Activated naive CD4-positive, alpha-beta T cell treated with anti-CD3 and anti-CD28 coated beads for 36 hours (primary cell): Measurements from ENCODE around the gene PBX4. TPM values are rescaled to one million over a fixed set of nuclear protein-coding genes. Genes with fewer than 3 reads are reported as not detected.

Source experiments
- CTCF ChIA-PET: fragments of 350-600 bp; sonication (Branson Sonifier 250); formaldehyde crosslinking; loops from one replicate; lab custom pipeline; 2021; ENCODE audit warnings: antibody characterized with exemption; lab: Charles Lee
- DNase-seq: peaks from one replicate; pipeline ENCODE4 v3.0.0-alpha.2; 2020
- H3K27ac Mint-ChIP-seq: one replicate; pipeline ENCODE4 v1.8.0; 2021; ENCODE audit warnings: mild to moderate bottlenecking, mixed read lengths
- H3K27me3 Mint-ChIP-seq: one replicate; pipeline ENCODE4 v1.8.0; 2021; ENCODE audit warnings: low read depth, mixed read lengths
- H3K36me3 Mint-ChIP-seq: one replicate; pipeline ENCODE4 v1.8.0; 2021; ENCODE audit warnings: low read depth, mixed read lengths
- H3K4me1 Mint-ChIP-seq: one replicate; pipeline ENCODE4 v1.8.0; 2021; ENCODE audit warnings: low read depth, mixed read lengths
- H3K4me3 Mint-ChIP-seq: one replicate; pipeline ENCODE4 v1.8.0; 2021; ENCODE audit warnings: mild to moderate bottlenecking, moderate library complexity, mixed read lengths
- H3K9me3 Mint-ChIP-seq: one replicate; pipeline ENCODE4 v1.8.0; 2021; ENCODE audit warnings: mixed read lengths
- intact Hi-C: fragments of 100-400 bp; cut with micrococcal nuclease; formaldehyde crosslinking; loops from one replicate; pipeline ENCODE4 v1.15.1; 2023
- total RNA-seq, 2 experiments: library from RNA; stranded (reverse); gene quantifications; one replicate each; pipeline ENCODE4 v1.2.3, GENCODE V29; 2021

Gene PBX4
- total RNA-seq, 2 experiments from 2014 or later: 13.5 to 17.5 TPM

- intact Hi-C loops: no loop called here
- no peaks in the 10 kb centered on the region for H3K9me3 Mint-ChIP-seq
- H3K4me1 Mint-ChIP-seq: peaks cover 23% of the 10 kb centered on the region
- H3K27ac Mint-ChIP-seq: no peak overlapping the region
- H3K36me3 Mint-ChIP-seq: peaks cover 9% of the 10 kb centered on the region
- DNase-seq: no peak
- CTCF ChIA-PET: interaction anchor here (2.1 kb wide), 1 partner anchor 86 kb away, joined by 7 read pairs; the partner anchor contains the start of gene GMIP
- no peak overlapping the region for H3K4me3 Mint-ChIP-seq
- H3K27me3 Mint-ChIP-seq: no peaks in the 10 kb centered on the region
Measured at GRCh38 chr19:19558055-19558454, 60.4 kb downstream of the PBX4 start.

GRCh38 chr19:19554074-19555023, 64.1 kb downstream of the PBX4 start:
- intact Hi-C loops: loop anchor here (2.0 kb wide), 1 partner anchor 22 kb away; no protein-coding TSS in a partner anchor
- no peak overlapping the region for H3K27ac Mint-ChIP-seq
- H3K4me3 Mint-ChIP-seq: no peak overlapping the region
- DNase-seq: peak; percentile 75
- H3K27me3 Mint-ChIP-seq: no peaks in the 10 kb centered on the region
- H3K4me1 Mint-ChIP-seq: peaks cover 10% of the 10 kb centered on the region
- H3K36me3 Mint-ChIP-seq: peaks cover 4% of the 10 kb centered on the region
- no peaks in the 10 kb centered on the region for H3K9me3 Mint-ChIP-seq
- CTCF ChIA-PET: interaction anchor here (0.6 to 4.4 kb wide), 26 partner anchors 8 to 410 kb away, joined by 3 to 35 read pairs (median 3); partner anchors contain the start of gene CILP2

- CTCF ChIA-PET: interaction anchor here (0.9 to 4.4 kb wide), 19 partner anchors 8 to 410 kb away, joined by 3 to 35 read pairs (median 4); partner anchors contain the start of genes CILP2 and GMIP
- H3K4me1 Mint-ChIP-seq: peaks cover 5% of the 10 kb centered on the region
- no peak overlapping the region for H3K27ac Mint-ChIP-seq
- DNase-seq: no peak
- no peaks in the 10 kb centered on the region for H3K9me3 Mint-ChIP-seq
- no peaks in the 10 kb centered on the region for H3K36me3 Mint-ChIP-seq
- intact Hi-C loops: loop anchor here (2.0 kb wide), 1 partner anchor 21 kb away; no protein-coding TSS in a partner anchor
- no peak overlapping the region for H3K4me3 Mint-ChIP-seq
- H3K27me3 Mint-ChIP-seq: no peaks in the 10 kb centered on the region
Measured at GRCh38 chr19:19553670-19554069, 64.8 kb downstream of the PBX4 start.

DNA sequence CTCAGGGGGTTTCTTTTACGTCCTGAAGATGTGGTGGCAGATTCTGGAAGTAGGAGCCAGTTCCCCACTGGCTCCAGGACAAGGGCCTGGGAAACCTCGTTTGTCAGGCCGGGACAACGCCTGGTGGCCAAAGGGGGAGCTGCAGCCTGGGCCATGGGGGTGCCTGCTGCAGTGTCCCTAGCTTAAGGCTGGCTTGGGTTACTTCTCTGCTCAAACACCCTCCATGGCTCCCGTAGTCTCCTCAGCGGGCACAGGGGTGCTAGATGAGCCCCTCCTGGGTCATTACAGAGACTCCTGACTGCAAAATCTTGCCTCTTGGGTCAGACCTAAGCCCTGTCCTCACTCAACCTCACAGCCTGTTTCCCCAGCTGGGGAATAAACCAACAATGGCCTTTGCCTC, 65.7 kb downstream of the PBX4 start:
- Mint-ChIP-seq H3K4me1 (peaks cover 2% of the 10 kb centered on the region), H3K27ac (no peak overlapping the region), H3K36me3 (no peaks in the 10 kb centered on the region), H3K27me3 (no peaks in the 10 kb centered on the region), H3K4me3 (no peak overlapping the region), H3K9me3 (no peaks in the 10 kb centered on the region)
- CTCF ChIA-PET: interaction anchor here (0.6 to 4.4 kb wide), 9 partner anchors 15 to 91 kb away, joined by 3 to 19 read pairs (median 6); partner anchors contain the start of genes CILP2, GMIP and NDUFA13
- intact Hi-C loops: no loop called here
- DNase-seq: peak; percentile 33

DNA sequence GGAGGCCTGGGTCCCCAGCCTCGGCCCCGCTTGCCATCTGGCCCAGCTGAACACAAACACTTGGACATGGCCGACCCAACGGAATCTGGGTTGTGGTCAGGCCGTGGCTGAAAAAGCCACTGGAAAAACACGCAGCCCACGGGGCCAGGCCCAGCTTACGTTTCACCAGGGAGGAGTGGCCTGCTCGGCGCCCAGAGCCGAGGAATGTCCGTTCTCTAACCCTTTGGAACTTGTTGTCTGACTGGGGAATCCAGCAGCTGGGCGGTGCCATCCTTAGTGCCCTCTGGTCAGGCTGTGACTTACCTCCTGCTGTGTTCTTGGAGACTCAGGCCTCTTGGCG, 66.7 kb downstream of the PBX4 start:
- no peaks in the 10 kb centered on the region for H3K9me3 Mint-ChIP-seq
- CTCF ChIA-PET: interaction anchor here (0.7 to 4.4 kb wide), 8 partner anchors 9 to 470 kb away, joined by 3 to 19 read pairs (median 5); partner anchors contain the start of genes CILP2 and NDUFA13
- H3K4me3 Mint-ChIP-seq: no peak overlapping the region
- intact Hi-C loops: no loop called here
- H3K4me1 Mint-ChIP-seq: peaks cover 2% of the 10 kb centered on the region
- no peaks in the 10 kb centered on the region for H3K36me3 Mint-ChIP-seq
- H3K27me3 Mint-ChIP-seq: no peaks in the 10 kb centered on the region
- DNase-seq: no peak
- no peak overlapping the region for H3K27ac Mint-ChIP-seq

DNA sequence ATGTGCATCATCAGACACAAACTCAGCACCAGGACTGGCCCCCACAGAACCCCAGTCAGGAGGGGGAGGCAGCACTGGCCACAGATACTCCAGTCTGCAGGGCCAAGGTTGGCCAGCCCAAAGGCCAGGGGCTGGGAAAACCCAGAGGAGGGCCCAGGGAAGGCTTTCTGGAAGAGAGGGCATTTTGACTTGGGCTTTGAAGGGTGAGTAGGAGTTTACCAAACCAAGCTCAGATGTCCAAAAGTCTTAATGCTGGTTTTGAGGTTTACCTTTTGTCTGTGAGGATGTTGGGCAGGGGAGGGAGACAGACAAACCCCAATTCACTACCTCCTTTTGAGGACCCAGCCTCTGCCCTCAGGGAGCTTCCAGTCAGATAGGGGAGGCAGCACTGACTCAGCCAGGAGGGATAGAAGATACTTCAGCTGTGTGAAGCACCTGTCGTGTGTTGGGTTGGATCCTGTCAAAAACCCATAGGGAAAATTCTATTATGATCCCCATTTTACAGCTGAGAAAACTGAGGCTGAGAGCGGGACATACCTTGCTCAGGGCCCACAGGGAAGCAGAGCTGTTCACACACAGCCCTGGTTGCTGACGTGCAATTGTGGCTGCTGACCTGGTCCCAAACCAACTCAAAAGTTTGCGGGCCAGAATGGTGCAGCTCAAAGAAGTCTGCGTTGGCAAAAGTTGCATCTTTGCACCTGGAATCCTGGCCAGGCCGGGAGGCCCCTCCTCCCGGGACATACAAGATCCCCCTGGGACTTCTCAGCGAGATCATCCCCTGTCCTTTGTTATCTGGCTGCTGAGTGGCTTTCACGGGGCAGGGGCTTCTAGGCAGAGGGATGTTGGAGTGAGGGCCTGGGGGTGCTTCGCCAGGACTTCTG, 67.3 kb downstream of the PBX4 start:
- H3K27me3 Mint-ChIP-seq: no peaks in the 10 kb centered on the region
- peaks cover 2% of the 10 kb centered on the region for H3K4me1 Mint-ChIP-seq
- H3K36me3 Mint-ChIP-seq: no peaks in the 10 kb centered on the region
- H3K27ac Mint-ChIP-seq: no peak overlapping the region
- intact Hi-C loops: no loop called here
- CTCF ChIA-PET: interaction anchor here (0.7 to 2.7 kb wide), 8 partner anchors 9 to 470 kb away, joined by 3 to 17 read pairs (median 4); partner anchors contain the start of genes CILP2 and NDUFA13
- no peak for DNase-seq
- no peaks in the 10 kb centered on the region for H3K9me3 Mint-ChIP-seq
- no peak overlapping the region for H3K4me3 Mint-ChIP-seq

DNA sequence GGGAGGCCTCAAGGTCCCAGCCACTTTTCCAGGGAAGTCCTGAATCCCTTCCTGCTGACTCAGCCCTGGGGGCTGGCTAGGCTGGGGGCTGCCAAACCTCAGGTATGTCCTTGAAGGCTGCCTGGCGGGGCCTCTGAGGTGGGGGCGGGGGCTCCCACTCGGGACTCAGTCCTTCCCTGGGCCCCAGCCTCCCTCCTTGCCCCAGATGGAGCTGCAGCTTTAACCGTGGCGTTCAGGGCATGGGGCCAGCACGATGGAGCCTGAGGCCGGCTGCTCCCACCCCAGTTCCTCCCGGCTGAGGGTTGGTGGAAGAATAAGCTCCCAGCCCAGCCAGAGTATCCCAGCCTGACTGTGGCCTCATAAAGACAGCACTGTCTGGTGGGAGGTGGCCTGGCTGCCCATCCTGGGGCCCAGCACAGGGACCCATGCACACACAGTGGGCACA, 68.0 kb downstream of the PBX4 start:
- Mint-ChIP-seq H3K36me3 (no peaks in the 10 kb centered on the region), H3K27ac (no peak overlapping the region), H3K4me1 (peaks cover 2% of the 10 kb centered on the region), H3K27me3 (no peaks in the 10 kb centered on the region), H3K9me3 (no peaks in the 10 kb centered on the region), H3K4me3 (no peak overlapping the region)
- CTCF ChIA-PET: interaction anchor here (1.0 to 2.7 kb wide), 4 partner anchors 18 to 89 kb away, joined by 3 to 17 read pairs (median 4); no protein-coding TSS in a partner anchor
- no peak for DNase-seq
- intact Hi-C loops: no loop called here

DNA sequence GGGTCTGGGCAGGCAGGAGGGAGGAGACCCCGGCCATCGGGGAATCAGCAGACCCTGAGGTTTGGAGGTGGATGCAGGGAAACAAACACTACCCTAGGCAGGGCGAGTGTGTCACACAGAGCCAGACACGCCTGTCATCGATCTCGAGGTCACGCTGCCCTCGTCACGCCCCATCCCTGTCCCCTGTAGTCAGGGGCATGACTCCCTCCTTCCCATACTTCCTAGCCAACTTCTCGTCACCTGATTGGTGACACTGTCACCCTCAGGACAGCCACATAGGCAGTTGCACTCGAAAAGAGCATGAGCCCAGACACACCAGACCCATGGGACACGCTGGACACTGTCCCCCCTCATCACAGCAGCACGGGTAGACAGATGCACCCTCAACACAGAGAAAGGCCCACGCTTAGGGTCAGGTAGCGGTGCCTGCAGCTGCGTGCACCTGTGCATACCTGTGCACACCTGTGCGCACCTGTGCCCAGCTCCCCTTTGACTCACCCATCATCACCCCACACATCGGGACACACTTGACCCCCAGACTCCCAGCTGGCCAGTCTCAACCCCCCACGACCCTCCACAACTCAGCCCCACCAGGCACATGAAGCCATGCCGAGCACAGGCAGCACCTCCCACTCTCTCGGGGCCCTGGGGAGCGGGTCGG, 68.6 kb downstream of the PBX4 start:
- no peak for DNase-seq
- intact Hi-C loops: no loop called here
- CTCF ChIA-PET: interaction anchor here (0.5 to 2.8 kb wide), 3 partner anchors 18 to 59 kb away, joined by 3 to 8 read pairs (median 4); no protein-coding TSS in a partner anchor
- H3K4me3 Mint-ChIP-seq: no peak overlapping the region
- no peaks in the 10 kb centered on the region for H3K9me3 Mint-ChIP-seq
- H3K4me1 Mint-ChIP-seq: peaks cover 2% of the 10 kb centered on the region
- no peaks in the 10 kb centered on the region for H3K36me3 Mint-ChIP-seq
- H3K27me3 Mint-ChIP-seq: no peaks in the 10 kb centered on the region
- no peak overlapping the region for H3K27ac Mint-ChIP-seq

DNA sequence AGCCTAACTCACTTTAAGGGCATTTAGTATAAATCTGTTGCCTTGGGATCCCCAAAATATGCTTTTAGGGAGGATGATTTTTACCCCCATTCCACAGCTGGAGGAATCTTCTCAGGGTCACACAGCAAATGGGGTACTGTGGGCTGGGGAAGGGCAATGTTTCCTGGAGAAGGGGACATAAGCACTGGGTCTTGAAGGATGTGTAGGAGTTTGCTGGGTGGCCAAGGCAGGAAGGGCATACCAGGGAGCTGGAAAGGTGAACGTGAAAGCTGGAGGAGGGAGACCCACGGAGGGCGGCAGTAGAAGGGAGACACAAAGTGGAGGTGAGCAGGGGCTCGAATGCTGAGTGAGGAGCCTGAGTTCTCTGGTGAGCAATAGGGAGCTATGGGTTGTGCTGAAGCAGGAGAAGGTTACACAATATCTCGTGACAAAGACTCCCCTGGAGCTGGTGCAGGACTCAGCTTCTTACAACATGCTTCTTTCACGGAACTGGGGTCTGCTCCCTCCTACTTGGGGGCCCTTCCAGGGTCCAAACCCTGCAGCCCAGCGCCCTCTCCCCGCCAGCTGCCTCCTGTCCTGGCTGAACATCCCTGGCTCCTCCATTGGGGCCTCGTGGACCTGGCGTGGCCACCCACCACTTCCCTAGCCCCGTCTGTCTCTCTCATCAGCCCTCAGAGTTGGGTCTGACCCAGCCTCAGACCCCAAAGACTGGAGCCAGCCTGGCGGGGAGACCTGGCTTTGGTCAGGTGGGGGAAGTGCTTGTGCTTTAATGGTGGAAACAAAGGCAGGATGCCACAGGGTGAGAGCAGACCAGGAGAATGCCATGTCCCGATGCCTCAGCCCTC, 69.3 kb downstream of the PBX4 start:
- no peaks in the 10 kb centered on the region for H3K36me3 Mint-ChIP-seq
- no peak overlapping the region for H3K27ac Mint-ChIP-seq
- H3K4me3 Mint-ChIP-seq: no peak overlapping the region
- CTCF ChIA-PET: interaction anchor here (0.9 to 2.8 kb wide), 2 partner anchors 17 to 95 kb away, joined by 3 to 8 read pairs; partner anchors contain the start of gene GMIP
- DNase-seq: no peak
- intact Hi-C loops: no loop called here
- no peaks in the 10 kb centered on the region for H3K9me3 Mint-ChIP-seq
- no peaks in the 10 kb centered on the region for H3K4me1 Mint-ChIP-seq
- no peaks in the 10 kb centered on the region for H3K27me3 Mint-ChIP-seq

DNA sequence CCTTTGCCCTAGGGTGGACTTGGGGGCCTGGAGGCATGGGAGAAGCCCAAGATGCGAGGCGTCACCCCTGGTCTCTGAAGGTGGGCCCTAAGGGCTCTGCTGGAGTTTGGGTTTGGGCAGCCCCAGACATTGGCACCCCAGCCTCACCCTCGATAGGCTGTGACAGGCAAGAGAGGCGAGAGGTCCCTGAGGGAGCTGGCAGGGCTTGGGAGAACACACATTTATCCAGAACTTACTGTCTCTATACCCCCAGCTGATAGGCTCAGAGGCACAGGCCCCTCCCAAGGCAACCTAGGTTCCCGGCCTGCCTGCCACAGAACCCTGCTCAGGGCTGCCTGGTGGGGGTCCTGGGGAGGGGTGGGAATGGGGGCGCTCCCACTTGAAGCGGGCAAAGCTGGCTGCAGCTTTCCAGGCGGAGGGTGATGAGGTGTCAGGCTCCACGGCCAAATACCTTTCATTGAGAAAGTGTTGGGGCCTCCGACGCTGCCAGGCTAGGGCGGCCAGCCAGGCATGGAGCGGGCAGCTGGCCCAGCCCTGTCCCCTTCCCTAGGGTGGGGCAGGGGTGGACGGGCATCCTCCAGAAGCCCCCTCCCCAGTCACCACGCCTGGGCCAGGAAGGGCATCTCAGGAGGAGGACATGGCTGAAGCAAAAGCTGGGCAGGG, 70.7 kb downstream of the PBX4 start:
- Mint-ChIP-seq H3K27me3 (no peaks in the 10 kb centered on the region), H3K36me3 (no peaks in the 10 kb centered on the region), H3K9me3 (no peaks in the 10 kb centered on the region), H3K4me1 (no peaks in the 10 kb centered on the region), H3K27ac (no peak overlapping the region), H3K4me3 (no peak overlapping the region)
- DNase-seq: no peak
- CTCF ChIA-PET: interaction anchor here (2.8 kb wide), 1 partner anchor 16 kb away, joined by 8 read pairs; no protein-coding TSS in a partner anchor
- intact Hi-C loops: no loop called here
